ENCODE data around the gene CRIP3.

Gene CRIP3

DNA sequence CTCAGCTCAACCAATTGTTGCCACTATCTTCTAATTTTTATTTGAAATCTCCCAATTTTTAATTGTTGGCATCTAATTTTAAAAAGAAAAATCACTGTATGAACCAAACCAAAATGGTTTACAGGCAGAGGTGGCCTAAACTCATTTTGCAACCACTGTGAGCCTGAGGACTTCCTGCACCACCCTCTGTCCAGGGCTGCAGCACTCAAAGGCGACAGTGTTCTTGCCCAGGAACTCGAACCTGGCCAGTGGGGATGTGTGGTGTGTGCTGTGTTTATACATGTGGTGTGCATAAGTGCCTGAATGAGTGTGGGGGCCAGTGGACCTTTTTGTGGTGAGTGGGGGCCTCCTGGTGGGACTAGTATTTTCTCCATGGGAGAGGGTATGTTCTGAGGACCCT is 34.9 kb downstream of the CRIP3 start:
- no peak for DNase-seq

DNA sequence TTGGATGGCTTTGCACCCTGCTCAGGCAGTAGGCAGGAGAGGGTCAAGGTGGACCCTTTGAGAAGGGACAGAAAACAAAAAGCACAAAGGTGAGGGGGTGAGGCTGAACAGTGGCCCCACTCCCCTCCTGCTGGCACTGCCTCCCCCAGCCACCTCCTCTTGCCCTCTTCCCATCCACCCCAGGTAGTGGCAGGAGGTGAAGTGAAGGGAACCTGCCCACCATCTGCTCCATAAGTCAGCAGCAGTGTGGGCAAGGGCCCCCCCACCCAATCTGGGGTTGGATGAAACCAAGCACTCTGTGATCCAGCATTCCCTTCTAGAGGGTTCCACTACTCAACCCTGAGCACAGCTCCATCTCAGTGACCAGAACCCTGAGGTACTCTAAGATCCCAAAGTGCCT is 36.7 kb downstream of the CRIP3 start:
- DNase-seq: no peak

GRCh38 chr6:43271103-43271815 is 37.4 kb downstream of the CRIP3 start:
- DNase-seq: no peak

DNA sequence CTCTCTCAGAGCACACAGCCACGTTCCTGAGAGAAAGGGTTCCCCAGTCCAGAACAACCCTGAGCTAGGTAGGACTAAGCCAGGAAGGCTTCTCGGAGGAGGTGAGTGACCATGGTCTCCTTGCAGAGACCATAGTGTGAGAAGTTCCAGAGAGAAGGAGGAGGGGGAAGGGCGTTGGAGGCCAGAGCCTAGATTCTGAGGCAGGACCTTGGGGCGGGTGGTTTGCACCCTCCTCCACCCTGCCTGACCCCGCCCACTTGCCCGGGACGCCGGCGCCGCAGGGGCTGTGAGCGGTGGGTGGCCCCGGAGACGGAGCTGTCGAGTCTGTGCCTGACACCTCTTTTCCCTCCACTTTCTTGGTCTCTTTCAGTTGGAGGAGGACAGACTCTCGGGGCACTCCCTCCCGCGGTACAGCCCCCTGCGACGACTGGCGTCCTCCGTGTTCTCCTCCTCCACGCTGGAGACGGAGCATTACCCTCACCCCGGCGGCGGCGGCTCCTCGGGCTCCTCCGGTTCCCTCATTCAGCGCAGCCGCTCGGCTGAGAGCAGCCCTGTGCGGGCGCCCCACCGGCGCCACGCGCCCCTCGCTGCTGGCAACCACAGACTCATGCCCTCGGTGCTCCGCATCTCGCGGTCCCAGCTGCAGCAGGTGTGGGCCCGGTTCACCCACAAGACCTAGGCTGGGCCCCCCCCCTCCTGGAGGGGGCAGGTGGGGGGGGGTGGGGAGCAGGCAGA is 39.2 kb downstream of the CRIP3 start:
- DNase-seq: no peak

DNA sequence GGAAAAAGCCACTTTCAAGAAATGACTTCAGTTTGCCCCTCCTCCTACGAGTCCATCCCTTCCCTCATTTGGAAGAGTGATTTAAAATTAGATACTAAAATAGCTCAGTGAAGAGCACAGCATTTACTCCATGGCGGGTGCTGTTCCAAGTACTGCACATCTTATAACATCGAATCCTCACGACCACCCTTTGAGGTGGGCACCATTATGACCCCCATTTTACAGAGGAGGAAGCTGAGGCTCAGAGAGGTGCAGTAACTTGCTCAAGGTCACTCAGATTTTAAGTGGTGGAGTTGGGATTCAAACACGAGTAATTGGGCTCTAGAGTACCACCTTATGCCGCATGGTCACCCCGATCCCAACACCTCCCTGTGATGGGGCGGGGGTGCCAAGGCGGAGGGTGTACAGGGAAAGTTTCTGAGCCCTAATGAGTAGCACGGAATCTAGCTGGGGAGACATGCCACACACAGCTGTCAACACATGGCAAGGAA is 39.8 kb downstream of the CRIP3 start:
- DNase-seq: no peak

DNA sequence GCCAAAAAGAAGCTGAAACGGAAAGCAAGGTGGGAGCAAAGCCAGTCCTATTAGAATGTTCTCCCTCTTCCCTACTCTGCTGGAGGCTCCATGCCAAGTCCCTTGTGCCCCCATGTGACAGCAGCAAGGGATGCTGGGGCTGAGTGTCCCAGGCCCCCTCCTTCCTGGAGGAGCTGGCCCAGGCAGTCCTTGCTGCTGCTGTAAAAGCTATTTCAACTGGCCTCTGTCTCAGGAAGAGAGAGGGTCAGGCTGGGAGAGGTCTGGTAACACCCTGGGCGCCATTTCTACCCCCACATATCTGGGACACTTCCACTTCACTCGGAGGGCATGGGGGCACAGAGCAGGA is 40.3 kb downstream of the CRIP3 start:
- peak in 1 of 2 donors; percentile 18 for DNase-seq

DNA sequence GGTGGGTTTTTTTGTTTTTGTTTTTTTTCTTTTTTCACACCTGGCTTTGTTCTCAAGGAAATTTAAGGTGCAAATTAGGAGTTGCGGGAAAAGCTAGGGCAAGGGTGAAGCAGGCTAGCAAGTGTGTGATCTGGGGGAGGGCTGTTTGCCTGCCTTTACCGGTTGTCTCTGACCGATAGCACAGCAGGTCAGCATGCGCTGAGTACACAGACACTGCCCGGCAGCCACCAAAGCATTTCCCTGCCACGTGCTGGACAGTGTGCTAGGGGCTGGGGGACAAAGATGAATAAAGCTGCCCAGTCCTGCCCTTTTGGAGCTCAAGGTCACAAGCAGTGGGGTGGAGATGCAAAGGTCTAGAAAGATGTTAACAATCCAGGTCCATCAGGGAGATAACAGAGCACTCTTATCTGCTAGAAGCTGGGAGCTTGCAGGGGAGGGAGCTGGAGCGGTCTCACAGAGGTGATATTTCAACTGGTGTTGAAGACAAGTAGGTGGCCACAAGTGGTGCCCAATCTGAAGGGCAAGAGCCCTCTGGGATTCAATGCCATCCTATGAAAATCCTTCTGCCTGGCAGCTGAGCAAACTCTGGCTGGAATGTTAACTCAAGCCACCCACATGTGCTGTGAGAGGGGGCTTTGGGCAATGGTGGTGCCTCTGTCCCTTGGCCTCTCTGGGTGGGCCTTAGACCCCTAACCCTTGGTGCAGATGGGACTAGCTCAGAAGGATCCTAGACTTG is 40.8 kb downstream of the CRIP3 start:
- no peak for DNase-seq

DNA sequence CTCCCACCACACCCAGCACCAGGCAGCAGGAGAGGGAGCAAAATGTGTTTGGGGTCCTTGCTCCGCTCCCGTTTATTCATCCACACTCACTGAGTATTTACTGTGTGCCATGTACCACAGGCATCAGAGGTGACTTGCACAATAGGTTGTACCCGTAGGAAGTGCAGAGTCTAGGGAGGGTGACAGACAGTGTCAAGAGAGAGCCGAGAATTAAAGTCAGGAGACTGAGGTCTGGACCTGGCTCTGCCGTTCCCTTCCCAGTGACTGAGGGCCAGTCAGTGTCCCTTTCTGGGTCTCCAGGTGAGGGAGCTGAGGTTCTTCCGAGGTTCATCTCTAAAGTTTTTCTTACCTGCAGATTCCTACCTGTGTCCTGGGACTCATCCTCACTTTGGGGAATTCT is 43.1 kb downstream of the CRIP3 start:
- no peak for DNase-seq

DNA sequence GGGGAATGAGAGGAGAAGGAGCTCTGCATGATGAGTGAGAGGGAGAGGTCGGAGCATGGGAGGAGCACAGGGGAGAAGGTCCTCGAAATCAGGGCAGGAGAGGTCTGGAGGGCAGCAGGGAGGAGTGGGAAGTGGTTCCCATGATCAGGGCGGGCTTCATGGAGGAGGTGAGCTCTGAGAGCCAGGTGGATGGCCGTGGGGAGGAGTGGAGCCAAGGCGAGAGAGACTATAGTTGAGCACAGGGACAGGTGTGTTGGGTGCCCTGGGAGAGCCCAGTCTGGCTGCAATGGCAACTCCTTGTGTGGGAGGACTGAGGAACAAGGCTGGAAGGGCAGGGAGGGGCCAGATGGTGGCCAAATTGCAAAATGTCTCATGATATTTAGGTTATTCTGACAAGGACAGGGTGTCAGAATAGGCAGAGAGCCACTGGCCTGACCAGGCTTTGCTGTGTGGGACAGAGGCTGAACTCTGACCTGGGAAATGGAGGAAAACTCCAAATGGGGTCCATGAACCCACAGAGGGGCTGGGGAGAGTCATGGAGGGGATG is 44.0 kb downstream of the CRIP3 start:
- DNase-seq: peak; percentile 70

- peak; percentile 77 to 83 for DNase-seq
Measured at GRCh38 chr6:43263314-43264178, 45.1 kb downstream of the CRIP3 start.

DNA sequence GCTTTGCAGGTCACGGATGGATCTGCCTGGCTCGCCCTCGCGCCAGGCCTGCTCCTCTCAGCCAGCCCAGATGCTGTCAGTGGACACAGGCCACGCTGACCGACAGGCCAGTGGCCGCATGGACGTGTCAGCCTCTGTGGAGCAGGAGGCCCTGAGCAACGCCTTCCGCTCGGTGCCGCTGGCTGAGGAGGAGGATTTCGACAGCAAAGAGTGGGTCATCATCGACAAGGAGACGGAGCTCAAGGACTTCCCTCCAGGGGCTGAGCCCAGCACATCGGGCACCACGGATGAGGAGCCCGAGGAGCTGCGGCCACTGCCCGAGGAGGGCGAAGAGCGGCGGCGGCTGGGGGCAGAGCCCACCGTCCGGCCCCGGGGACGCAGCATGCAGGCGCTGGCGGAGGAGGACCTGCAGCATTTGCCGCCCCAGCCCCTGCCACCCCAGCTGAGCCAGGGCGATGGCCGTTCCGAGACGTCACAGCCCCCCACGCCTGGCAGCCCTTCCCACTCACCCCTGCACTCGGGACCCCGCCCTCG is 45.8 kb downstream of the CRIP3 start:
- DNase-seq: no peak

GRCh38 chr6:43262000-43262779 is 46.4 kb downstream of the CRIP3 start:
- no peak for DNase-seq

DNA sequence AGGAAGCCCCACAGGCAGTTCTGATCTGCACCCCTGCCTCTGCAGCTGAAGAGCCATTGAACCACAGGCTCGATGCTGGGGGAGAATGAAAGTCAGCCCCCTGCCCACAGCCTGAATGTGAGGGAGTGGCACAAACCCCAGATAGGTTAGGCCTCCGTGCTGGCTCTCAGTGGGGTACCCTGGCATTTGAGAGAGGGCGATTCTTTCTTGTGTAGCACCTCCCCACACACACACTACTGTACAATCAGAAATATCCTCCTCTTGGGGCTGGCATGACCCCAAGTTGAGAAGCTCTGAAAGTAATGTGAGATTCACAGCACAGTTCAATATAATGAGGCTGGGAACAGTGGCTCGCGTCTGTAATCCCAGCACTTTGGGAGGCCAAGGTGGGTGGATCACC is 47.4 kb downstream of the CRIP3 start:
- DNase-seq: no peak

GRCh38 chr6:43260791-43261190 is 47.8 kb downstream of the CRIP3 start:
- no peak for DNase-seq

DNA sequence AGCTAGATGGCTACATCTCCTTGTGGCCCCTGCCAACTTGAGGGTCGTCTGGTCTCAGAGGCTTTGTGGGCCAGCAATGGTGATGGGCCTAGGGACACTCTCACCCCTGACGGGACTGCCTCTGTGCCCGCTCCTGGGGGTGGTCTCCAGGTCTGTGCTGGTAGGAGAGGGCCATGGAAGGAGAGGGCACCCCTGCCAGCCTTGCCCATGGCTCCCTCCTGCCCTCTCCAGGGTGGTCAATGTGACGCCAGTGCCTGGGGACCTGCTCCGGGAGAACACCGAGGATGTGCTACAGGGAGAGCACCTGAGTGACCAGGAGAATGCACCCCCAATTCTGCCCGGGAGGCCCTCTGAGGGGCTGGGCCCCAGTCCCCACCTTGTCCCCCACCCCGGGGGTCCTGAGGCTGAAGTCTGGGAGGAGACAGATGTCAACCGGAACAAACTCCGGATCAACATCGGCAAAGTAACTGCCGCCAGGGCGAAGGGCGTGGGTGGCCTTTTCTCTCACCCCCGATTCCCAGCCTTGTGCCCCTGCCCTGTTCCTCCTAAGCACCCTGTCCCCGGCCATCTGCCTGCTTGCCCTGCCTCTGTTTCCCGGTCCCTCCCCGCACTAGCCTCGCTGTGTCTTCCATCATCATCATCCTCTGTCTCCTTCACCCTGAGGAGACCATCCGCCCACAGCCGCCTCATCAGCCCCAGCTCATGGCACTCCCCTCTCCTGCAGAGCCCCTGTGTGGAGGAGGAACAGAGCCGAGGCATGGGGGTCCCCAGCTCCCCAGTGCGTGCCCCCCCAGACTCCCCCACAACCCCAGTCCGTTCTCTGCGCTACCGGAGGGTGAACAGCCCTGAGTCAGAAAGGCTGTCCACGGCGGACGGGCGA is 49.6 kb downstream of the CRIP3 start:
- no peak for DNase-seq

GRCh38 chr6:43258180-43258579 is 50.4 kb downstream of the CRIP3 start:
- no peak for DNase-seq

- DNase-seq: peak in 1 of 2 donors; percentile 4
Measured at GRCh38 chr6:43257367-43258145, 51.1 kb downstream of the CRIP3 start.

DNA sequence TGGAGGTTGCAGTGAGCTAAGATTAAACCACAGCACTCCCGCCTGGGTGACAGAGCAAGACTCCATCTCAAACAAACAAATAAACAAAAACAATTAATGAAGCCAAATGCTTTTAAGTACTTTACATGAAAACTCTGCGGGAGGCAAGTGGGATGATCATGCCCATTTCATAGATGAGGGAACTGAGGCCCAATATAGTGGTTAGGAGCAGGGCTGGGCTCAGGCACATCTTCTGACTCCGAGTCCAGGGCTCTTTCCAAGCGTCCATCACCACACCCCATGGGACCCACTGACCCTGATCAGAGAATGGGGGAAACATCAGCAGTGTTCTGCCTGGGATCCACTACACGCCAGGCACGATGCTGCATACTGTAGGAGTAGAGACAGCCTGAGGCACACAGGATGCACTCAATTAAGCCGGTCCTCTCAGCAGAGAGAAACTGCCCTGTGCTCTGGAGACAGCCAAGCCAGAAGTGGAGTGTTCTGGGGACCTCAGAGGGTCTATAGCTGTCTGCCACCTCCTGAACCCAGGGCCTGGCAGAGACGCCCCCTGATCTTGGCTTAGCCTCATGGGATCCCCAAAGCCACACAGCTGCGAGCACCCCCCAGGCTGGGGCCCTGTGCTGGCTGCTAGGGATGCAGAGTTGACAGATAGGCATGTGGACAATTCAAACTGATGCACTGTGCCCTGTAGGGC is 51.8 kb downstream of the CRIP3 start:
- DNase-seq: no peak
